NB4 (cell line): ENCODE measurements around the gene CD82.

Experiments
- MYC ChIP-seq: IDR thresholded peaks from 2 replicates; pipeline ENCODE4 v1.6.1; 2011; ENCODE audit warnings: low read depth, low read length
- POLR2A ChIP-seq: IDR thresholded peaks from 2 replicates; pipeline ENCODE4 v1.6.1; 2011; ENCODE audit warnings: mild to moderate bottlenecking; ENCODE audit not compliant: insufficient read length; ENCODE audit errors: extremely low read depth
- TF ChIP-seq, protein P1 (sequence below): IDR thresholded peaks from one replicate; pipeline ENCODE4 v1.5.1; 2012; ENCODE audit warnings: low read depth, low read length
- TF ChIP-seq, protein P2 (sequence below): IDR thresholded peaks from 2 replicates; pipeline ENCODE4 v1.6.1; 2011; ENCODE audit warnings: low read depth, low read length

DNA sequence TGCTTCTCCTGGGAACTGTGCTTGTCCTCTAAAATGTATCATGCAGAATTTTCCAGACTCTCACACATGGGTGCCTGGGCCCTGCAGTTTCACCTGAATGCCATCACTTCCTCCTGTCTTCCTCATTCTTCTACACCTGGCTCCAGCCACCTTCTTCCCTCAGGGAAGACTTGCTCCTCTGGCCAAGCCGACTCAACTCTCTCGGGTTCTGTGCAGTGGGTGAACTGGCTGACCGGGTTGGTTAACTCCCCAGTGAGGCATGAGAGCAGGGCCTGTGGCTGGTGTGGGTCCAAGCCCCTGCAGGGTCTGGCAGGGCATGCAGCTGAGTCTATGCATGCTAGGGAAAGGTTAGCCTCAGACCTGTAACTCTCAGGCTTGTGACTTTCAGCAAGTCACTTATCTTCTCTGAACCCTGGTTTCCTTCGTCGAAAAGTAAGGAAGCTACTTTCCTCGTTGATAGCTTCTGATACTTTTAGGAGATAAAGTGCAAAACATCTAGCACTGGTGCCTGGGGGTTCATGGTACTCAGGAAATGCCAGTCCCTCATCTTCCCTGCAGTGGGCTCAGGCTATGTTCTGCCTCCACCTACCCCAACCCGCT lies 11.9 kb downstream of the CD82 start:
- TF ChIP-seq MYC (no peak), POLR2A (no peak)
- TF ChIP-seq, protein P1, sequence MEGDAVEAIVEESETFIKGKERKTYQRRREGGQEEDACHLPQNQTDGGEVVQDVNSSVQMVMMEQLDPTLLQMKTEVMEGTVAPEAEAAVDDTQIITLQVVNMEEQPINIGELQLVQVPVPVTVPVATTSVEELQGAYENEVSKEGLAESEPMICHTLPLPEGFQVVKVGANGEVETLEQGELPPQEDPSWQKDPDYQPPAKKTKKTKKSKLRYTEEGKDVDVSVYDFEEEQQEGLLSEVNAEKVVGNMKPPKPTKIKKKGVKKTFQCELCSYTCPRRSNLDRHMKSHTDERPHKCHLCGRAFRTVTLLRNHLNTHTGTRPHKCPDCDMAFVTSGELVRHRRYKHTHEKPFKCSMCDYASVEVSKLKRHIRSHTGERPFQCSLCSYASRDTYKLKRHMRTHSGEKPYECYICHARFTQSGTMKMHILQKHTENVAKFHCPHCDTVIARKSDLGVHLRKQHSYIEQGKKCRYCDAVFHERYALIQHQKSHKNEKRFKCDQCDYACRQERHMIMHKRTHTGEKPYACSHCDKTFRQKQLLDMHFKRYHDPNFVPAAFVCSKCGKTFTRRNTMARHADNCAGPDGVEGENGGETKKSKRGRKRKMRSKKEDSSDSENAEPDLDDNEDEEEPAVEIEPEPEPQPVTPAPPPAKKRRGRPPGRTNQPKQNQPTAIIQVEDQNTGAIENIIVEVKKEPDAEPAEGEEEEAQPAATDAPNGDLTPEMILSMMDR: no peak
- TF ChIP-seq, protein P2, sequence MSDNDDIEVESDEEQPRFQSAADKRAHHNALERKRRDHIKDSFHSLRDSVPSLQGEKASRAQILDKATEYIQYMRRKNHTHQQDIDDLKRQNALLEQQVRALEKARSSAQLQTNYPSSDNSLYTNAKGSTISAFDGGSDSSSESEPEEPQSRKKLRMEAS: no peak
